GM19351 (cell line): ENCODE measurements around the gene IL23A.
"Not testable (repeated sequence)": the region's sequence is repeated elsewhere in the genome, so short reads cannot be mapped to it uniquely, and the experiment has no call there.

Experiments used
- ATAC-seq: cut with Tn5 transposase; IDR thresholded peaks from one replicate; pipeline ENCODE4 v1.9.1; 2021; ENCODE audit warnings: mild to moderate bottlenecking, moderate library complexity; ENCODE audit not compliant: unreplicated experiment

The IL23A gene

DNA sequence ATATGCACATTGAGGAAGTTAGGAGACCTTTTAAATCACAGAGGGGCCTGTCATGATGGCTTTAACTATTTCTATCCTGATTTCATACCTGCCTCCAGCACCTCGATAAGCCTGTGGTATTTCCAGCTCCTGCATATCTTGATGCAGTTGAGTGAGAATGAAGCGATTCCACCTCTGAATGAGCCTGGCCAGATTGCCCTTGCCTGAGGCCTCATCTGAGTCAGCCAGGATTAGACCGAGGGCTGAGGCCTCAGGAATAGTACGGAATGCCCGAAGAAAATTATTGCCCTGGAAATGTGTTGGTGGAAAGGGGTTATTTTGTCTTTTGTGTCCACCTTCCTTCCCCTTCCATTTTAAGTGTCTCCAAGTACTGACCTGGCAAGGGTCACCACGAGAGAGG is 14.5 kb upstream of the IL23A start:
- no peak for ATAC-seq

GRCh38 chr12:56326126-56326525 is 12.6 kb upstream of the IL23A start:
- ATAC-seq: no peak

DNA sequence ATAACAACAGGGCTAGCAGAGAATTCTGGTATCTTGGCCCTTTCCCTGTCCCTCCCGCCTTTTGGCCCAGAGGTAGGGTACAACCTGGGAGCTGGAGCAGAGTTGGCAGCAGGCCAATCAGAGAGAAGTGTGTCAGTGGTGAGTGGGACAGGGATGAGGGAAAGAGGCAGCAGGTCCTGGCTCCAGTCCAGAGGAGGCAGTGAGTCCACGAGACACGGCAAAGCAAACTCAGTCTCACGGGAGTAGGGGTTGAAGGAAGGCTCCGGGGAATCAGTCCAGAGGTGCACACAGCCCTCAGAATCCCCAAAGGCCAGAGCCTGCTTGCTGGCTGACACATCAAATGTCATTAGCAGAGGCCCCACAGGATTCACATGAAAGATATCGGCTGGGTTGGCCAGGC is 12.2 kb upstream of the IL23A start:
- ATAC-seq: no peak

GRCh38 chr12:56330936-56331490 is 7.7 kb upstream of the IL23A start:
- no peak for ATAC-seq

GRCh38 chr12:56332512-56333196 is 6.0 kb upstream of the IL23A start:
- ATAC-seq: no peak

GRCh38 chr12:56333197-56333678 is 5.4 kb upstream of the IL23A start:
- no peak for ATAC-seq

DNA sequence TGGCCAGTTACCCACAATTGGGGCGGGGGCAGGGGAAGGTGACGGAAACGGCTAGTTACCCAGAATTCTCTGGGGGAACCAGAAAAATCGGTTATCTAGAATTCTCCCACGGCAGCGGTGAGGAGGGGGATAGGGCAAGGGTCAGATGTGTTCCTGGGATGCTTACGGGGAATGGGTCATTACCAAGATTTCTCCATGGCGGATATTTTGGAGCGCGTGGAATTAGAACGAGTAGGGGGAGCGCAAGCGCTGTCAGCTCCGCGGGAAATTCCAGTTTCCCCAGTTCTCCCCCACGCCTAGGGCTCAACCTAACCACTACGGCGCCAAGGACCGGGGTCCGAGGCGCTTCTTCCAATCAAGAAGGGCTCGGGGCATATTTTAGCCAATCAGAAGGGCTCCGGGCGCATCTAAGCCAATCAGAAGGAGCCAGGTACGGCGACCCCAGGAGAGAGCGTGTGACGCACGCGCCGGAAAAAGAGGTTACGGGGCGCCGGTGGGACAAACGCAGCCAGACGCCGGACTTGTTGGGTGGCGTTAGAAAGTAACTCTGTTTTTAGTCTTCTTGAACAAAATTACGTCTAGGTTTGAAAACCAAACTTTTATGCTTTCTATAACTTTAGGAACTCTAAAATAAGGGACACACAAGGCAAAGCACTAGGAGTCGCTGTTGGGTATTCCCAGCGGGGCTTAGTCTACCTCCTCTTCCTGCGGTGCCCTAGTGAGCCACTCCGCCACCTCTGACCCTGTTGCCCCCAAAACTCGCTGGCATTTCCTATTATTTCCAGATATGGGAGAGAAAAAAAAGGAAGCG is 4.8 kb upstream of the IL23A start, which contains the start of gene PAN2:
PAN2 (minus strand) TSS at position 322 of the 811 bp plus-strand sequence. CDS start 906 bp downstream, outside the sequence.
- peak; percentile 90 for ATAC-seq

- ATAC-seq: no peak
Observed at GRCh38 chr12:56334490-56334793, 4.2 kb upstream of the IL23A start.

- not testable (repeated sequence) for ATAC-seq
Observed at GRCh38 chr12:56335527-56335926, 3.2 kb upstream of the IL23A start.

DNA sequence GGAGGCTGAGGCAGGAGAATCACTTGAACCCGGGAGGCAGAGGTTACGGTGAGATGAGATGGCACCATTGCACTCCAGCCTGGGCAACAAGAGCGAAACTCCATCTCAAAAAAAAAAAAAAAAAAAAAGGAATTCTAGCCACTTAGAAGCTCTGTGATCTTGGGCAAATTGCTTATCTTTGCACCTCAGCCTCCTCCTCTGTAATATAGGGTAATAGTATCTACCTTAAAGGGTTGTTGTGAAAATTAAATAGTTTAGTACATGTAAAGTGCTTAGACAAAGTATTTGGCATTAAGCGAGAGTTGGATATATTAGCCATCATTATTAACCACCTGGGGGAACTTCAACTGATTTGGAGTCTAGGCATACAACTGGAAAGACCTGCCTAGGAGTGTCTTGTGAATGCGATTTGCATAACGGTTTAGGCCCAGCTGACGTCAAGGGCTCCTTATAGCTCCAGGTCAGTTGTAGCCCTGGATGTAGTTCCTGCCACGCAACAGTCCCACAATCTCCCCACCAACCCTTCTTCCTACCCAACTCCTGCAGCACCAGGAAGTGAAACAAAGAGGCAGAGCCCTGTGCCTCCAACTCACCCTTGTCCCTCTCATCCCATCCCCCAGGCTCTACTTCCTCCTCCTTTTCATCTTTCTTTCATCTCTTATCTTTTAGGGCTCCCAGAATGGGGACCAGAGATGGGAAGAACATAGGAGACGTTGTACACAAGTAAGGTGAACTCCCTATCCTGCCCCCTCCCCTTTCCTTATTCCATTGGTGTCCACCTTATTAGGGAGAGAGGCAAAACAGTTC is 2.1 kb upstream of the IL23A start:
- ATAC-seq: no peak

- no peak for ATAC-seq
Observed at GRCh38 chr12:56337753-56338251, 882 bp upstream of the IL23A start.

- ATAC-seq: no peak
Observed at GRCh38 chr12:56339158-56339422, 406 bp downstream of the IL23A start.

DNA sequence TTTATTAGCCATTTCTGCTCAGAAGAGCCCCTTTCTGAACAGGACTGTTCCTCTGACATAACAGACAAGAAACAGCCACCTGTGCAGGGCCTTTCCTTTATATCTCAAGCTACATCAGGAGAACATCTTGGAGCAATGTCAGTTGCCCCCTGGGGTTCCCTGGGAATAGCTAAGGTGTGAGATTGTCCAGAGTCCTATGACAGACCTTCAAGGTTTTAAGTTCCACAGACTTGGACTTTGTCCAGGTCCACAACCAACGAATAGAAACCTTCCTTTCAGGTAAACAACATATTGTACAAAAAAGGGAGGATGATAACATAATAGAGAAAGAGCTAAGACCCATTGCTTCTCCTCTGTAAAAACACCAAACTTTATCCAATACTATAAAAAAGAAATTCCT is 2.9 kb downstream of the IL23A start:
- no peak for ATAC-seq

DNA sequence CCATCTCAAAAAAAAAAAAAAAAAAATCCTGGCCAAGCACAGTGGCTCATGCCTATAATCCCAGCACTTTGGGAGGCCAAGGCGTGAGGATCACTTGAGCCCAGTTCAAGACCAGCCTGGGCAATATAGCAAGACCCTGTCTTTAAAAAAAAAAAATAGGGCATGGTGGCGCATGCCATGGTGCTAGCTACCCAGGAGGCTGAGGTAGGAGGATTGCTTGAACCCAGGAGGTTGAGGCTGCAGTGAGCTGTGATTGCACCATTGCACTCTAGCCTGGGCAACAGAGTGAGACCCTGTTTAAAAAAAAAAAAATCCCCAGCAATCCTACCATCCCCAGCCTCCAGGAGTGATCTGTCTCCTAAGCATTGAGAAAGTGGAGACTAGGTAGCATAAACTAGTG is 3.6 kb downstream of the IL23A start:
- not testable (repeated sequence) for ATAC-seq

DNA sequence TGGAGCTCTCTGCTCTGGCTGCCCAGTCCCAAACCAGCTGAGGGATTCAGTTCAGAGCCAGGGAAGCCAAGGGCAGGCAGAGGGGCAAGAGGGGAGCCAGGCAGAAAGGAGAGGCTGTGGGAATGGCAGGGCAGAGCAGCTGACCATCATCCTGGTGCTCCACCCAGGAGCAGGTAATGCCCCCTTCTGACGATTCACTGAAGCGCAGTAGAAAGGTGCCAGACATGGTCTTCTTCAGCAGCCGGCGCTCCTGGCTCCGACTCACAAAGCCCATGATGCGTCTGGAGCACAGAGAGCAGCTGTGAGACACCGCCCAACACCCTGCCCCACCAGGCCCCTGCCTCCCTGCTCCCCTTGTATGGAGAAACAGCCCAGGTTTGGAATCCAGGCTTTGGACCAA is 8.0 kb downstream of the IL23A start:
- no peak for ATAC-seq

- ATAC-seq: not testable (repeated sequence)
Observed at GRCh38 chr12:56347255-56347654, 8.6 kb downstream of the IL23A start.

DNA sequence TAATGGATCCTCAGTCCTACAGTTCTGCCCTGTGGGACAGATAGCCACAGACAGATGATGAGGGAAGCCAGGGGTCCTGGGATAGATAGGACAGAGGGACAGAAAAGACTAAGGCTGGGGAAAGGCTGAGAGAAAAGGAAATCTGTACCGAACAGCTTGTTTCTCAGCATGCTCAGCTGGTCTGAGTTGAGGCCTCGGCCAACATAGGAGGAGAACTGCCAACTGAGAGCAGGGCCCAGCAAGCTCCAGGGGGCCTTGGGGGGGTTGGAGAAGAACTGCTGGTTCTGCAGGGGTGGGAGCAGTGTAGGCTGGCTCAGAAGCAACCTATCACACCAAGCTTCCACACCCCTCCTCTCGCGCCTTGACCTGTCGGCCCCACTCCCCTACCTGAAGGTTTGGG is 10.1 kb downstream of the IL23A start:
- ATAC-seq: no peak

GRCh38 chr12:56350662-56351061 is 12.0 kb downstream of the IL23A start:
- no peak for ATAC-seq

DNA sequence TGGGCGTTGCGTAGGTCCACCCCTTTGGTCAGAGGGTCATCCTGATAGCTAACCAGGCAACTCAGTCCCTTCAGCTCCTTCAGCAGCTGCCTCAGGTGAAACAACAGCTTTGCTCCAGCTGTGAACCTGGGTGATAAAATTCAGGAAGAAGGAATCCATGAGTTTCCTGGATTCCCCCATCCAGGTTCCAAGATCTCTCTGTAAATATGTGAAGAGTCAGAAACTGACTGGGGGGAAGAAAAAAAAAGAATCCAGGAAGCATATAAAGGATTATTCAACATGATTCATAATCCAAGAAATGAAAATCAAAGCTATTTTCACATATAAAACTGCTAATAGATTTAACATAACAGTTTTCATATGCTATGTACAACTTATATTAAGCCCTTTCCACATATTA is 12.6 kb downstream of the IL23A start:
- no peak for ATAC-seq

DNA sequence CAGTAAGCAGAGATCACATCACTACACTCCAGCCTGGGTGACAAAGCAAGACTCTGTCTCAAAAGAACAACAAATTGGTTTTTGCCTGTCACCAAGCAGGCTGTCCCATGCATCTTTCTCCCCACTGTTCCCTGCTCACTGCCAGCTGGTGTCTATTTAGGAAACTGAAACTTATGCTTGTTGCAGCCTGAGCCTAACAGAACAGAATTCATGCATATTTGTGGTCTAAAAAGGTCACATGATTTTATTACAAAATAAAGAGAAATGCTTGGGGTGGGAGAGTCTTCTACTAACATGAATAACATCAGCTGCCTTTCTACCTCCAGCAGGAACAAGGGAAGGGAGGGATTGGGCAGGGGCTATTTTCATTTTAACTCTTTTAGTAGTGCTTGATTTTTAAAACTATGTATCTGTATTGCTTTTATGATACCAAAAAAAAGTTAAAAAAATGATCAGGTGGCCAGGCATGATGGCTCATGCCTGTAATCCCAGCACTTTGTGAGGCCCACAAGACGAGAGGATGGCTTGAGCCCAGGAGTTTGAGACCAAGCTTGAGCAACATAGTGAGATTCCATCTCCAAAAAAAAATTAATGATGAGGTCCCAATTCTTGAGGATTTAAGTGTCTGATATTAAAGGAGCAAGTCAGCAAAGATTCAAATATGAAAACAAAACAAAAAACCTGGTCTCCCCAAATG is 20.3 kb downstream of the IL23A start:
- no peak for ATAC-seq
